ENCODE data around the gene MKS1. TPM values are rescaled to one million over a fixed set of nuclear protein-coding genes. Genes with fewer than 3 reads are reported as not detected.

The MKS1 gene
- total RNA-seq, 1 experiment from 2014 or later = 29.8 TPM

- H2AFZ ChIP-seq (ENCODE audit: low read depth, low read length, poor library complexity, severe bottlenecking) = no peak overlapping the region
- no peaks in the 10 kb centered on the region for H3K9me2 ChIP-seq (ENCODE audit: insufficient read depth)
- ChIA-PET CTCF (no interaction called here), RAD21 (ENCODE audit: low non-redundant PET in 1 of 2, low total read pairs in 2 of 2, uncharacterized antibody in 2 of 2, unreplicated experiment in 2 of 2) (no interaction called here), POLR2A (no interaction called here)
- no TSS peak for BruUV-seq (replicated peaks)
- H4K20me1 ChIP-seq (ENCODE audit: insufficient read depth) = no peaks in the 10 kb centered on the region
- ATAC-seq (no peak), DNase-seq (ENCODE audit: low read depth, low spot score) (no peak)
- no peaks in the 10 kb centered on the region for H3K9me3 ChIP-seq (ENCODE audit: control insufficient read depth in 1 of 2, insufficient read depth in 1 of 2, low read depth in 1 of 2, low read length in 2 of 2)
- TF ChIP-seq ELF1 (IDR thresholded peaks at IDR 0.05; ENCODE audit: borderline replicate concordance, low read depth) (no peak), SRF (IDR thresholded peaks at IDR 0.05; ENCODE audit: low read depth) (no peak), JUND (IDR thresholded peaks at IDR 0.05) (no peak), EZH2 (IDR thresholded peaks at IDR 0.05) (no peak), REST (IDR thresholded peaks at IDR 0.05; ENCODE audit: low read depth) (no peak), ZFX (IDR thresholded peaks at IDR 0.05) (no peak), TCF7L2 (IDR thresholded peaks at IDR 0.05; ENCODE audit: borderline replicate concordance, extremely low read depth, insufficient read depth, insufficient read length) (no peak), CBX3 (IDR thresholded peaks at IDR 0.05; ENCODE audit: low read depth) (no peak), SIN3A (IDR thresholded peaks at IDR 0.05; ENCODE audit: low read depth) (no peak), ATF3 (IDR thresholded peaks at IDR 0.05) (no peak)
- peaks cover 16 to 33% of the 10 kb centered on the region in 2 experiments for H3K4me1 ChIP-seq (ENCODE audit: control insufficient read depth in 1 of 2, insufficient read depth in 2 of 2, low read length in 2 of 2)
- H3K27me3 ChIP-seq (ENCODE audit: insufficient read depth, low read length) = no peaks in the 10 kb centered on the region
- no peak overlapping the region for H3K4me3 ChIP-seq (replicated peaks in 1 of 2; ENCODE audit: low read depth in 1 of 2, low read length in 2 of 2)
- intact Hi-C loops (cut with micrococcal nuclease) = no loop called here
- no peak overlapping the region for H3K4me2 ChIP-seq (ENCODE audit: low read length)
- H3K27ac ChIP-seq (ENCODE audit: low read depth, low read length) = no peak overlapping the region
- no peaks in the 10 kb centered on the region for H3K79me2 ChIP-seq (ENCODE audit: insufficient read depth, low read length)
- H3K36me3 ChIP-seq (ENCODE audit: control insufficient read depth in 1 of 2, insufficient read depth in 2 of 2, low read length in 2 of 2) = no peaks in the 10 kb centered on the region
- no peak overlapping the region for H3K9ac ChIP-seq (ENCODE audit: low read length)
Measured at GRCh38 chr17:58187063-58187462, 32.0 kb downstream of the MKS1 start.

All from HCT116 (cell line).